Glomerular visceral epithelial cell (primary cell): Measurements from ENCODE around the gene ZNF711.
"Not testable (repeated sequence)": the region's sequence is repeated elsewhere in the genome, so short reads cannot be mapped to it uniquely, and the experiment has no call there.

Experiments used
- DNase-seq: peaks from one replicate; pipeline ENCODE4 v3.0.0-alpha.2; 2016; ENCODE audit errors: extremely low spot score

ZNF711 gene

DNA sequence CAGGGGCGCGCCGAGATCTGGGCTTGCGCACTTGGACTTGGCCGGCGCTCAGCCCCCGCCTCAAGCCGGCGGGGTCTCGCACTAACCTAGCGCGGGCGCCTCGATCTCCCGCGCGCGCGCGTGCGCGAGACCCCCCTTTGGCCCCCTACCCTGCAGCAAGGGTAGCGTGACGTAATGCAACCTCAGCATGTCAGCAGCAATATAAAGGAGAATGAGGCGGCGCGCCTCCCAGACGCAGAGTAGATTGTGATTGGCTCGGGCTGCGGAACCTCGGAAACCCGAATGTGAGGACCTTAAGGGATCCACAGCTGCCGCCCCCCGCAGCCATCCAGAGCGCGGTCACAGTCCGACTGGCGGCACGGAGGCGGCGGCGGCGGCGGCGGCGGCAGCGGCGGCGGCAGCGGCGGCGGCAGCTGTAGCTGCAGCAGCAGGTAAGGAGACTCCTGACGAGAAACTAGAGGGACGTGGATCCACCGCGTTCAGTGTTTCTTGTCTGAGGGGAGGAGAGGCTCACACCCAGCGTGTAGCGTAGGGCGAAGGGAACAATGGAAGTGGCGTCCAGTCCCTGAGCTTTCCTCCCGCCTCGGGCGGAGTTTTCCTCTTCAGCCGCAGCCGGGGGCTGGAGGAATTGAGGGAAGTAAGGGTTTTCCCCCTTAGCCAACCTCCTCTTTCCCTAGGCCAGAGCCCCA, at the start of gene ZNF711, which contains the start of gene SATL1:
TSS of gene ZNF711 (plus strand) at position 231 of the 689 bp plus-strand sequence. CDS start 3,582 bp downstream, outside the sequence.
TSS of gene SATL1 (minus strand) at position 19 of the 689 bp plus-strand sequence. CDS start 134,811 bp downstream, outside the sequence.
- peak; percentile 46 for DNase-seq

DNA sequence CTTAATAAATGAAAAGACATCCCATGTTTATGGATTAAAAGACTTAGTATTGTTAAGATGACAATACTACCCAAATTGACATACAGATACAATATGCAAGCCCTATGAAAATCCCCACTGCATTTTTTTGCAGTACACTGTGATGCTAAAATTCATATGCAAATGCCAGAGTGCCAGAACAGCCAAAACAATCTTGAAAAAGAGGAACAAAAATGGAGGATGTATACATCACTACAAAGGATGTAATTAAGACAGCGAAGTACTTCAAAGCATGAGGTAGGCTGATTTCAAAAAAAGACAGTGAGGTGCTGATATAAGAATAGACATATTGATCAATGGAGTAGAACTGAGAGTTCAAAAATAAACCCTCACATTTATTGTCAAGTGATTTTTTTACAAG, 47.5 kb upstream of the ZNF711 start:
- no peak for DNase-seq

DNA sequence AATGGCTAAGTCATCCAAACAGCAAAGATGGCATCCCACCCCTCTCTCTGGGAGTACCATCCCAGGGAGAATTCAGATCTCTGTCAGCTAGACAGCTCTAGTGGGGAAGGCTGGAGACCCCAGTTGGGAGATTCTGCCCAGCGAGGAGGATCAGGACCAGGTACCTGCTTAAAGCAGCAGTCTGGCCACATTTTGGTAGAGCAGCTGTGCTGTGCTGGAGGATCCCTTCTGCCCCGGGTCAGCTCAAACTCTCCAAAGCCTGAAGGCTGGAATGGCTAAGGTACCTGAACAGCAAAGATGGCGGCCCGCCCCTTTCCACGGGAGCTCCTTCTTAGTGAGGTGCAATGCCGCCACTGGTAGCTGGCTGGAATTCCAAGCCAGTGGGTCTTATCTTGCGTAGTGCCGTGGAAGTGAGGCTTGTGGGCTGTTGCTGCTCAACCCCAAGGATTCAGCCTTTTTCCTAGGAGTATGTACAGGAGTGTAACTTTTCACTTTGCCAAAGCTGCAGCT, 40.3 kb upstream of the ZNF711 start:
- DNase-seq, result no peak

- no peak for DNase-seq
Observed at GRCh38 chrX:85213792-85214530, 29.8 kb upstream of the ZNF711 start.

GRCh38 chrX:85215946-85216345, 27.8 kb upstream of the ZNF711 start:
- DNase-seq, result no peak

- no peak for DNase-seq
Observed at GRCh38 chrX:85221361-85221760, 22.4 kb upstream of the ZNF711 start.

GRCh38 chrX:85223359-85223758, 20.4 kb upstream of the ZNF711 start:
- no peak for DNase-seq

DNA sequence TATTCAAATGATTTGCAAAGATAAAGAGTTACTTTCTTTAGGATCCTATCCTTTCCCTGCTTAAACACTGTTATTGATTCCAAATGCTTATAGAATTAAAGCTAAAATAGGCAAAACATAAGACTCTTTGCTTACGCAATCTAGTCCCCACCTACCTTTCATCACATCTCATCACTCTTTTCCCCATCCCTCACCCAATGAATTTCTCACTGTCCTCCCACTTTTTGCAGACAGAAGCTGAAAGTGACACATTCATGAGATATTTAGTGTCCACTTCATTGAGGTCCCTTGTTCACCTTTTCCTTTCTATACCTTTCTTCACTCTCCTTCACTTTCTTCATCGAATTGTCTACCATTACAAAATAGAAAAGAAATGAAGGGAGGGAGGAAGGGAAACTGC, 636 bp upstream of the ZNF711 start:
- DNase-seq, result no peak

- DNase-seq, result peak; percentile 8
Observed at GRCh38 chrX:85244450-85245211, 840 bp downstream of the ZNF711 start.

- not testable (repeated sequence) for DNase-seq
Observed at GRCh38 chrX:85285286-85285685, 41.5 kb downstream of the ZNF711 start.

DNA sequence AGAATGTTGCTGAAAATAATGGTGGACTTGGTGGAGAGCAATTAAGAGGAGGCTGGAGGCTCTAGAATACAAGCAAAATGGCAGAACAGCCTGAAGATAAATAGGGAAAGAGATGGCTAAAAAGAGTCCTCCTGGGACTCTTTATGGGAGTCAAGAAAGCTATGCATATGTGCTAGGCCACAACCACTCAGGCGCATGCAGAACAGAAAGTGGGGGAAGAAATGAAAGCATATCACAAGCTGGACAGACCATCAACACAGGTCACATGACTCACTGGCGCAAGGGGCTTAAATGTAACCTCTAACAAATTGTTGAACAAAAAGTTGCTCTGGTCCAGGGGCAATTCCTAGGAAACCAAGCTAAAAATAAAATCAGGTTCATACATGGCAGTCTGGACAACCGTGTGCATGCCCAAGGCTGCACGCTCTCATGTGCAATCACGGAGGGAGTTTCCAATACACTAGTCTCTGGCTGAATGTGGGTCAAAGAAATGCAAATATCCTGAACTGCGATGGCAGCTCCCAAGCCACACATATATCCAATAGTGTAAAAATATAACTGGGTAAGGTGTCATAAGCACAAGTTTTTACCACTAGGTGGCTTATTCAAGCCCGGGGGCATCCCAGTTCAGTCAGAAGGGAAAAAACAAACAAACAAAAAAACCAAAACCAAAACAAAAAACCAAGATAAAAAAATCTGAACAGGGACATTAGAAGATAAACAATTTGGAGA, 45.4 kb downstream of the ZNF711 start:
- no peak for DNase-seq

DNA sequence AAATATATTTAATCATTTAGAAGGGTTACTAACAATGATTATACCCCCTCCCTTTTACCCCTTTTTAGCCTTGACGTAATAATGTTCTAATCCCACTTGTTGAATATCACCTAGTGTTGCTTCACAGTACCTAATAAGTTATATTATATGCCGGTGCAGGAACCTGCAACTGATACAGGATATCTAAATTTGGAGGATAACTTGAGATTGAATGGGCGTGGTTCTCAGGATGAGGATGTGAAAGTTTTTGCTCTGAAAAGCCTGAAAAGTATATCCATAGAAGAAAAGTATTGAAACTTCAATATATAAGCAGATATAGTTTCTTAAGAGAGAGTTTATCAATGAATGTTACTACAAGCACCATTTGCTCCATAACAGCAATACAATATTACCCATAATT, 59.8 kb downstream of the ZNF711 start:
- no peak for DNase-seq

DNA sequence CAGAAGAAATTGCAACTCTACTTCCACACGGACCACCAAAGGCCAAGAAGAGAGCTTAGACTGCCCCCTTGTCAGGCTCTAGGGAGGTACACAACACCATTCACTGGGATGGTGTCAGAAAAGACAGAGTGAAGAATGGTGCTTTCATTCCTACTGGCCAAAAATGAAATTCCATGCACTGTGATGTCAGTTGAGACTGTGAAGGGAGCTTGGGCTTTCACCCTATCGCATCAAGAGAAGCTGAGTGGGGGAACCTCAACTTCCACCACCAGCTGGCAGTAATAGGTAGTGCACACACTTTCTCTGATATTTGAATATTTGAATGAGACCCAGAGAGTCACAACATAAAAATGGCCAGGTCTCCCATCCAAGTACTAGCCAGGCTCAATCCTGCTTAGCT, 65.9 kb downstream of the ZNF711 start:
- no peak for DNase-seq

GRCh38 chrX:85311348-85311747, 67.6 kb downstream of the ZNF711 start:
- not testable (repeated sequence) for DNase-seq
